GM18907 (cell line): ENCODE data around the gene MPST.
A peak's percentile ranks its signal among the peaks of the same experiment; 100 is the strongest.
"Not testable (repeated sequence)": the region's sequence is repeated elsewhere in the genome, so short reads cannot be mapped to it uniquely, and the experiment has no call there.

Experiments used
- ATAC-seq: cut with Tn5 transposase; IDR thresholded peaks from one replicate; pipeline ENCODE4 v1.9.1; 2021; ENCODE audit warnings: mild to moderate bottlenecking, moderate library complexity; ENCODE audit not compliant: unreplicated experiment

MPST gene

DNA sequence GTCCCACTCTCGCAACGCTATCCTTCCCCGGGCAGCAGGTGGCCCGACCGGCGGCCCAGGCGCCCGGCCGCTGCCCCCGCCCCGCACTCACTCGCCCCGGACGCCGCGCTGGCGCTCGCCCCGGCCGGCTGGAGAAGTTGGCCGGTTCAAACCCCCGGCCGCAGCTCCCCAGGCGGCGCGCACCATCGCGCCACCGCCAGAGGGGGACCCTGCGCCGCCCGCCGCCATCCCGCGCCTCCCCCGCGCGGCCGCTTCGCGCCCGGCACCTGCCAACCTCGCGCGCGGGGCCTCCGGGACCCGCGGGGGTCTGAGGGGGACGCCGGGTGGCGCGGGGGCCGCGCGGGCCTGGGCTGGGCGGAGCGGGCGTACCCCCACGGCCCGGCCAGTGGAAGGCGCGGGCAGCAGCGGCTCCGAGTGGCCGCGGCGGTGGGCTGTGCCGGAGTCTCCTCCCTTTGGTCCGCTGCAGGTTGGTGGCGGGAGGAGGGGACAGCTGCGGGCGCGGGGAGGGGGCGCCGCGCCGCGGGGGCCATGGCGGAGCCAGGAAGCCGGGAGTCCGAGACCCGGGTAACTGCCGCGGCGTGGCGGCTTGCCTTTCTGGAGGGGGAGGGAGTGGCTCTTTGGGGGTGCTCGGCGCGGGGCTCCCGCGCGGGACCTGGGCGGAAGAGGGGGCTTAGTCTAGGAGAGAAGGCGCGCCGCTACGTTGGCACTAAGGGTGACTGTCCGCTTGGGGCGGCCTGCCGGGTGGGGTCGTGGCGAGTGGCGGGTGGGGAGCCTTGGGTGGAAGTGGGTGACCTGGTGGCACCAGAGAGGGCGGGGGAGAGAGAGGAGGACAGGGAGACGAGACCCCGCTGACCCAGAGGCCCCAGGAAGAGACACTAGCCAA lies at the start of gene MPST, which contains the start of gene TST:
TSS of gene MPST (plus strand) at position 434 of the 883 bp plus-strand sequence. CDS start at position 529, 95 bp downstream.
TSS of gene TST (minus strand) at position 139 of the 883 bp plus-strand sequence. CDS start 715 bp downstream, outside the sequence.
- peak; percentile 73 for ATAC-seq

DNA sequence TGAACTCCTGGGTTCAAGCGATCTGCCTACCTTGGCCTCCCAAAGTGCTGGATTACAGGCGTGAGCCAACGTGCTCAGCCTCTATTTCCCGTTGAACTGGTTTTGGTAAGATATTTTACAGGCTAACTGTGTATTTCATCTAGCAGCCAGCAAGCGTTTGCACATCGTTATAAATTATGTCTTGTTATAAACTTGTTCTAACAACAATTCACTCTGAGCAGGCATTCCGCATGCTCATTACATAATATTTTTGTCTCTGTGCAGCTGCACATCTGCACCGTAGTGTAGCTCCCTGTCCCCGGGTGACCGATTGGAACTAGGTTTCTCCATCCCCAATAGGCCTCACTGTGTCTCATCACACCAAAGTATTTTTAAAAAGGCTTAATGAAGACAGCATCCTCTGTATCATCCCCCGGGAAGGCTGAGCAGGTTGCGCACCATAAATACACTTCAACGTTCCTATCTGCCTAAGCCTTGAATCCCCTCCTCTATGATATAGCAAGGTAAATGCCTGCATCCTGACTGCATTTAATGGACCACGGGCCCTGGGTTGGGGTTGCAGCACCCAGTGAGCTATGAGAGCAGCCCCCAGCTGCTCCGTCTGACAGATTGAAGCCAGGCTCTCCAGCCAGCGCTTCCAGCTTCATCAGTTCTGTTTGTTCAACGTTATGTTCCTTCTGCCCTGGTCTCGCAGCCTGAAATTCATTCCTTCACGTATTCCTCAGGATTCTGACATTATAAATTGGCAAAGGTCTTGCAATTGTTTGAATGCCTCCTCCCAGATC lies 48.0 kb upstream of the MPST start:
- no peak for ATAC-seq

- ATAC-seq = no peak
Observed at GRCh38 chr22:36976606-36977005, 42.9 kb upstream of the MPST start.

DNA sequence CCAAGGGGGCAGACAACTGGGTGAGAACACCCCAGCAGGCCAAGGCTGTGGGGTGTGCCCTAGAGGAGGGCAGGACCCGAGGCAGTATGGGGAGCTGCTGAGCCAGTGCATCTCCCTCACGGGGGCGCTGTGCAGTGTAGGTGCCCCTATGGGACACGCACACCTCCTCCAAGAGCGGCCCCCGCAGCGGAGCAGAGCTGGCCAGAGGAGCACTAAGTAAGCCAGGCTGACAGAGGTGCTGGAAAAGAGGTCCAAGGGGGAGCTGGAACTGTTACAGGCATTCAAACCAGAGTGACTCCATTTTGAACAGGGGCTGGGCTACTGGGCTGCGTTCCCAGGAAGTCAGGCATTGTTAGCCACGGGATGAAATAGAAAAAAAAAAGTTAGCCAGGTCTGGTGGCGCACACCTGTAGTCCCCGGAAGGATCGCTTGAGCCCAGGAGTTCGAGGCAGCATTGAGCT lies 42.1 kb upstream of the MPST start:
- peak; percentile 49 for ATAC-seq

DNA sequence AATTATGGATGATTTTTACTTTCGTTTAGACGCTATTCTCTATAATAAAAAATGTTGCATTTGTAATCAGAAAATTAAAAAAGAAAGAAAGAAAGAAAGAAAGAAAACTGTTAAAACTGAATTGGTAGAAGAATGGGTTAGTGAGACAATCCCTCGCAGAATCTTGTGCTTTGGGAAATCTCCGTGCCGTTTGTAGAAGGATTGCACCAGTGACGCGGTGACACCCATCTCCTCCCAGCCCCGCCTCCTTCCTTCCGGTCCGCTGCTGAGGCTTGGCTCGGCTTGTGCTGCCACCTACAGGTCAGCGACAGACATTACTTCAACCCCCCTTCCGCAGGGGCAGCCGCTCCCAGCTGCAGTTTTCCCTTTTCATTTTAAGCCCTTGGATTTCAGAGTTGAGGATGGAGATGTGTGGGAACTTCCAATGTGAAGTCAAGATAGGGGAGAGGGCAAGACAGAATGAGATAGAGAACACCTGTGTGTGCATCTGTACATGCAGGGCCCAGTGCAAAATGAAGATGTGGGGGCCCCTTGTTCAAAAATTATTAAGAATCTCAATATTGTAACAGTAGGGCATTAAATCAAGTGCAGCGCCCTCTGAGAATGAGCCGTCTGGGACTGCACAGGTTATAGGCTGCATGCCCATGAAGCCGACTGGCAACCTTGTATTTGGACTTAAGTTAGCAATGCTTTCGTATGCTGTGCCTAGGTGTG lies 41.4 kb upstream of the MPST start:
- peak; percentile 70 for ATAC-seq

GRCh38 chr22:36979016-36979910 lies 40.3 kb upstream of the MPST start:
- ATAC-seq = no peak

GRCh38 chr22:36981247-36981775 lies 38.2 kb upstream of the MPST start:
- no peak for ATAC-seq

DNA sequence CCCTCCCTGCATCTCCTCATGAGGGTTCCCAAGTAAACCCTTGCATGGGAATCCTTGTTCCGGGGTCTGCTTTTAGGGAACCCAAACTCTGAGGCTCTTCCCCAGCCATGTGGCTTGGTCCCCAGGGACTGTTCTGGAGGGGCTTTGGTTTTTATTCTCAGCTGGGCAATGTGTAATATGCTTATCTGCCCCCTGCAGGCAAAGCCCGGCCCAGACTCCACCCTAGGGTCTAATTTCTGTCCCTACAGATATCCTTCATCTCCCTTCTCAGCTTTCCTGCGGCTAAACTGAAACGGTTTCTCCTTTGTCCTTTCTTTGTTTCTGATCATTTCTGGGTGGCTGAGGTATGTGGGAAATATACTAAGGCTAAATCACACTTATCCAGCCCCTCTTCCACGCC lies 37.4 kb upstream of the MPST start:
- ATAC-seq = no peak

DNA sequence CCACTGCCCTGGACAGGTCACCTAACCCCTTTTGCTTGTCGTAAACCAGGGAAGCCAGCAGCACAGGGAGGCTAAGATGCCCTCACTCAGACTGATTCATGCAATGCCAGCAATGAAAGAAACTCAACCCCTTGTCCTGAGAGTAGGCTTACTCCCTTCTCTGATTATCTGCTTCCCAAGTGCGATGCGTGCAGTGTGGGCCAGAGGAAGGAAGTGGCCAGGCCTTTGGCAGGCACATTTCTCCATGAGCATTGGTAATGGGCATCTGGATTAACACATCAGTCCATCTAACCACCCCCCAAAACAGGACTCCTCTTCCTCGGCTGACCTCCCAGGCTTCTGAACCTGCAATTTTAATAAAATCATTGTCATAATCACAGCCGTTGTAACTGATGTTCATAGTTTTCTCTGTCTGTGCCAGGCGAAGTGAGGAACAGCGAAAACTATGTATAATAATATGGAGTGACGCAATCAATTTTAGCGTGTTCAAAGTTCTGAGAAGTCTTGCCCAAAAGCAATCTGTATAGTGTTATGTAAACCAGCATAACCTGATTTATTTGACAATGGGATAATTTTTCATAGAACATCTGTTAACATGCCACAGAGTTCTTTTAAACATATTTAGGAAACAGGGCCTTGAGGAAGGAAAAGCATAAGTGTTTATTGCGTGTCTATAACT lies 34.2 kb upstream of the MPST start:
- no peak for ATAC-seq

DNA sequence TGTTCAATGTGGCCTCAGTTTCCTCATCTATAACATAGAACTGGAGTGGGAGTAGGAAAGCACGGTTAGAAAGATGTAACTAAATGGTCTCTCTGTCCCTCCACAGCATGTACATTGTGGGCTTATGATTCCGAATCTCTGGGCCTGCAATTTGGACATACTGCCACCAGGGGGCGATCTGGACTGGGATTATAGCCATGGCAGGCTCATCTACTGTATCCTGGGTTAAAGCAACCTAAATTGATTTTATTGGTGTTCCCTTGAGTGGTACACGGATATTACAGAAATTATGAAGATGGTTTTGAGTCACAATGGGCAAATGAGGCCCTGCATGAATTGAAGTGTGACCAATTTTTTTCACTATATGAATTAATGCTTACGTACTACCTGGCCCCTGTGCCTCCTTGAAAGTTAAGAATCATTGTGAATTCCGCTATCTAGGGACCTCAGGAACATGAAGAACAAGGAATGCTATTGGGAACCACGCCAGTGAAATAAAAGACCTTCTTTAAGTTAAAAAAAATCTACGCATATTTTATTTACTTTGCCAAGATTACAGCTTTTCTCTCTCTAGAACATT lies 33.2 kb upstream of the MPST start:
- ATAC-seq = no peak

DNA sequence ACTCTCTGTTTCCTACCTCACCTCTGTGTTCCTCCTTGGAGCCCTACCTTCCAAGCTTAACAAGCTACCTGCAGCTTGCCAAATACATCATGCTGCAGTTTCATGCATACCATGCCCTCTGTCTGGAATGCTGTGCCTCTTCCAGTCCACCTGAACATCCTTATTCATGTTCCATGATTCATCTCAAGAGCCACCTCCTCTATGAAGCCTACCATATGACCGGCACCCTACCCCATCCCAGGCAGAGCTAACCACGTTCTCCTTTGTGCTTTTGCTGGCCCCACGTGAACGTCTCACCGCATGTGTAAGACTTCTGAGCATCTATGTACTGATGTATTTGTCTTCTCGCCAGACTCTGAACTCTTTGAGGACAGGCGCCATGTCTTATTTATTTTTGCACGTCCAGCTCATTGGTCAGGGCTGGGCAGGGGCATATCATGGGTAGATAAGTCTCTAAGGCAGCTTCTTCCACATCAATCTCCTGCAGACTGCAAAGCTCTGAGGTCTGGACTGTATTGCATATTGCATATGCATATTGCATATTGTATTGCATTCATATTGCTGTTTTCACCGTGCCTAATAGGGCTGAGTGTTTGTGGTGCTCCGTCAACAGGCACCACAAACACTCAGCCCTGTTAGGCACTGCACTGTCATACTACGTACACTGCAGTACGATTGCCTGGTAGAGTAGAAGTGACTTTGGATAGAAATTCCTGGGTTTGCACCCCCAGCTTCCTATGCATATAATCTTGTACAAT lies 31.3 kb upstream of the MPST start:
- ATAC-seq = no peak

DNA sequence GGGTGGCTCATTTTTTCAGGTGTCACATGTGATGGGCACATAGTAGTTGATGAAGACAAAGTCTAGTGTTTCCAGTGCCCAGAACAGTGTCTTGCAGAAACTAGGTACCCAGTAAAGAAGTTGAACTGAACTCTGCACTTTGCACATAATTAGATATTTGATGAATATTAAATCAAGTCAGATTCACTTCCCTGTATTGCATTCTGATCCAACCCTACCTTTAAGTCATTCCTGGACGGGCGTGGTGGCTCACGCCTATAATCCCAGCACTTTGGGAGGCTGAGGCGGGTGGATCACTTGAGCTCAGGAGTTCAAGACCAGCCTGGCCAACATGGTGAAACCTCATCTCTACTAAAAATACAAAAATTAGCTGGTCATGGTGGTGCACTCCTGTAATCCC lies 30.5 kb upstream of the MPST start:
- not testable (repeated sequence) for ATAC-seq

- ATAC-seq = no peak
Observed at GRCh38 chr22:36990457-36990856, 29.1 kb upstream of the MPST start.

DNA sequence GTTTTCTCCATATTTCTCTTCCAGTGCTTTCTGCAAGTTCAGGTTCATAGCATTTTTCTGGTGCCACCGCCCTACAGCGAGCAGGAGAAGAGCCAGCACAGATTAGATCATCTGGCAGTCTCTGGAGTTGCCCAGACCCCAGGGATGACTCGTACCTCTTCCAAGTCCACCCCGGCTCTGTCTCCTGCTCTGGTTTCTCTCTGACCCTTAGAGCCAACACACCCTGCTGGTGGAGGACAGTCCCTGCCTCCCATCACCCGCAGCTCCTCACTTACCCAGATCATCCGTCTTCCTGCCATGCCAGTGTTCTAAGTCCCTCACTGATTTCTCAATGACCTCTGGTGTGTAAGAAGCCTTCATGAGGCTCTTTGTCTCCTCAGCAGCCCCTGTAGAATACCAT lies 28.3 kb upstream of the MPST start:
- ATAC-seq = no peak

GRCh38 chr22:36997746-36998145 lies 21.8 kb upstream of the MPST start:
- ATAC-seq = no peak

DNA sequence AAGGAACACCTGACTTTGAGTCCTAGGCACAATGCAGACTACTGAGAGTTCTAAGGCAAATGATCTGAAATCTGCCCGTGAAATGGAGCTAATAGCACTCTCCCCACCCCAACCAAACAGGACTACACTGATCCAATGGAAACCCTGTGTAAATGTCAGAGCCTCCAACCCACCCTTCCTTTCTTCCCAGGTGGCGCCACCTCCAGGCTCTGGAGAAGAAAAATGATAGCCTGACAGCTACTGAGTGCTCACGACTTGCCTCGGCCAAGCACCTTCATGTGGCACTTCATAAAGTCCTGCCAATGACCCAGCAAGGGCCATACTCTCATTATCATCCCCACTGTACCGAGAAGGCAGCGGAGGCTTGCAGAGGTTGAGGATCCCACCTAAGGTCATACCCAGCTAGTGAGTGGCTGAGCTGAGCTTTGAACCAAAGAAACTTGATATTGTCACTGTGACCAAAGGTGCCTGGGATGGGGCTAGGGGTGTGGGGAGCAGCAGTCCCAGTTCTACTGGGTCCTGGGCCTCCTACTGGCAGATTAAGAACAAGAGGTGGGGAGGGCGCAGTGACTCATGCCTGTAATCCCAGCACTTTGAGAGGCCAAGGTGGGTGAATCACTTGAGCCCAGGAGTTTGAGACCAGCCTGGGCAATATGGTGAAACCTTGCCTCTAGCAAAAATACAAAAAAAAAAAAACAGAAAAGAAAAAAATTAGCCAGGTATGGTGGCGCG lies 20.8 kb upstream of the MPST start:
- ATAC-seq = no peak

GRCh38 chr22:36999463-36999862 lies 20.1 kb upstream of the MPST start:
- ATAC-seq = no peak
